HG03354 (cell line): ENCODE measurements around the gene CYP26B1.
"Not testable (repeated sequence)": the region's sequence is repeated elsewhere in the genome, so short reads cannot be mapped to it uniquely, and the experiment has no call there.

Experiments used
- ATAC-seq: cut with Tn5 transposase; IDR thresholded peaks from one replicate; pipeline ENCODE4 v1.9.1; 2021; ENCODE audit warnings: mild to moderate bottlenecking; ENCODE audit not compliant: unreplicated experiment, poor library complexity, severe bottlenecking

The CYP26B1 gene

DNA sequence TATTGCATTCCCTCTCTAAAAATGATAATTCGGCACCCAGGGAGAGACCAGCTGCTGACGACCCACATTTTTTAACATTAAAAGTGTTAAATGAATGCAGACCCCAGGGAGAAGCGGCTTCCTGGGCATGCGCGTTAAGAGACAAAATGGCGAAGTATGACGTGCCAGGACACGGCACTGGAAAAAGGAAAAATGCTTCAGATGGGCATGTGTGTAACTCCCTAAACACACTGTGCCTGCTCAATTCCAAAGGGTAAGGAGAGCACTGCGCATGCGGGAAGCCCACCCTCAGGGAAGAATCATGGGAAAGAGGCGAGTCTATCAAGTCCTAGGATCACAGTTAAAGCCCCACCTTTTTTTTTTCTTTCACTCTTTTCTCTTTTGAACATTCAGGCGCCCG lies 58.1 kb downstream of the CYP26B1 start:
- no peak for ATAC-seq

DNA sequence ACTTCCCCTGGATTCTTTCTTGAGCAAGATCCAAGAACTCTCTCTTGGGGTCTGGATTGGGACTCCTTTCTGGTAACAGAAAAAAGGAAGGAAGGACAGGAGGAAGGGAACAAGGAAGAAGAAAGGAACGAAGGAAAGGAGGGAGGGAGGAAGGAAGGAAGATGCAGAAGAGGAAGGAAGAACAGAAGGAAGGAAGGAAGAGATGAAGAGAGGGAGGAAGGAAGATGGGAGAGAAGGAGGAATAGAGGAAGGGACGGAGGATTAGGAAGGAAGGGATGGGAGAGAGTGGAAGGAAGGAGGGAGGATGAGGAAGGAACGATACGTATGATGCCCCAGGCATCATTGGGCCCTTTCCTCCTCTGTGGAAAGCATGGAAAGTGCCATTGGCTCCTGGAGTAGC lies 58.6 kb downstream of the CYP26B1 start:
- ATAC-seq, result no peak

DNA sequence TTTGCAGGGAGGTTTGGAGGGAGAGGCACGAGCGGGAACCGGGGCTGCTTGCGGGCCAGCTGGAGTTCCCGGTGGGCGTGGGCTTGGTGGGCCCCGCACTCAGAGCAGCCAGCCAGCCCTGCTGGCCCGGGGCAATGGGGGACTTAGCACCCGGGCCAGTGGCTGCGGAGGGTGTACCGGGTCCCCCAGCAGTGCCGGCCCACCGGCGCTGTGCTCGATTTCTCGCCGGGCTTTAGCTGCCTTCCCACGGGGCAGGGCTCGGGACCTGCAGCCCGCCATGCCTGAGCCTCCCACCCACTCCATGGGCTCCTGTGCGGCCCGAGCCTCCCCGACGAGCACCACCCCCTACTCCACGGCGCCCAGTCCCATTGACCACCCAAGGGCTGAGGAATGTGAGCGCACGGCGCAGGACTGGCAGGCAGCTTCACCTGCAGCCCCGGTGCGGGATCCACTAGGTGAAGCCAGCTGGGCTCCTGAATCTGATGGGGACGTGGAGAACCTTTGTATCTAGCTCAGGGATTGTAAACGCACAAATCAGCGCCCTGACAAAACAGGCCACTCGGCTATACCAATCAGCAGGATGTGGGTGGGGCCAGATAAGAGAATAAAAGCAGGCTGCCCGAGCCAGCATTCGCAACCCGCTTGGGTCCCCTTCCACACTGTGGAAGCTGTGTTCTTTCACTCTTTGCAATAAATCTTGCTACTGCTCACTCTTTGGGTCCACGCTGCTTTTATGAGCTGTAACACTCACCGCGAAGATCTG lies 60.6 kb downstream of the CYP26B1 start:
- ATAC-seq, result not testable (repeated sequence)

DNA sequence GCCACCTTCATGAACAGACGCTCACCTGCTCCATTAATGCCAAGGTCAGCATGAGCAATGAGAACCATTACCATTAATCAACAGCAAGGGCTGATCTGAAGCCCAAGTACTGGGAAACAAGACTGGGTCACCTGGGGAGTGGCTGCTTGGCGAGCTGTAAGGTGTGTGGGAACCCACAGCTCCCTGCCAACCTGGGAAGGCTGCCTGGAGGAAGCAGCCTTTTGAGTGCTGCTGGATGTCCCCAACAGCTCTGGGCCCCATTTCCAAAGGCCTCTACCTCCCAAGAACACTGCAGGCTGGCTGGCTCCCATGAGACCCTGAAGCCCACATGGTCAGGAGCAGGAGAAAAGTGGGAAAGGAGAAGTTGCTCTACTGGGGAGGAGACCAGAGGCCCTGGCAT lies 62.1 kb downstream of the CYP26B1 start:
- ATAC-seq, result no peak

DNA sequence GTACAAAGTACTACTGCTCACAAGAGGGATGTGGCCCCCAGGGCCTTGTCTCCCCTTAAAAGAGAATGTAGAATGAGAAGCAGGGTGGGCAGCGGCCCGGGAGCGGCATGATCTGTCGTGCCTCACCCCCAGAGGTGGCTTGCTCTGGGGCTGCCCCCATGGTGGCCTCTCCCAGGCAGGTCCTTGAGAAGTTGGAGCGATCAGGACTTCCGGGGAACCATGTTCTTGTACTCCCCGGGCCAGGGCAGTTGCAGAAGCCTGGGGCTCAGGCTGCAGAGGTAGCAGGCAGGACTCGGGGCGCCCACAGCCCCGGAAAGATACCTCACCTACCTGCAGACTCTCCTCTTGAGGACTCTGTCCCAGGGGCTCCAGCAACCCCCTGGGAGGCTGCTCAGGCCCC lies 62.6 kb downstream of the CYP26B1 start:
- ATAC-seq, result no peak

DNA sequence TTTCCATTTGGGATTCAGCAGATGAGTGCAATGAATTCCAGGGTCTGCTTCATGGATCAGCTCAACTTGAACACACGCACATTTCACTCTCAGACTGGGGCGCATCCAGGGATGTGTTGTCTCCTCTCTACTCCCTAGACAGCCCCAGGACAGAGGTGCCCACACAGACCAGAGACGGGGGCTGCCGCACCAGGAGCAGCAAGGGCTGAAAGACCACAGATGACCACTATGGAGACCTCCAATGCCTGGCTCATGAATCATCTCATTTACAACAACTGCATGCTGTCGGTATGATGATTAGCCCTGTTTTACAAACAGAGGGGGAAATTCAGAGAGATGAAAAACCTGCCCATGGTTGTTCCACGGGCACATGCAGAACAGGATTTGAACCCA lies 63.1 kb downstream of the CYP26B1 start:
- ATAC-seq, result no peak

DNA sequence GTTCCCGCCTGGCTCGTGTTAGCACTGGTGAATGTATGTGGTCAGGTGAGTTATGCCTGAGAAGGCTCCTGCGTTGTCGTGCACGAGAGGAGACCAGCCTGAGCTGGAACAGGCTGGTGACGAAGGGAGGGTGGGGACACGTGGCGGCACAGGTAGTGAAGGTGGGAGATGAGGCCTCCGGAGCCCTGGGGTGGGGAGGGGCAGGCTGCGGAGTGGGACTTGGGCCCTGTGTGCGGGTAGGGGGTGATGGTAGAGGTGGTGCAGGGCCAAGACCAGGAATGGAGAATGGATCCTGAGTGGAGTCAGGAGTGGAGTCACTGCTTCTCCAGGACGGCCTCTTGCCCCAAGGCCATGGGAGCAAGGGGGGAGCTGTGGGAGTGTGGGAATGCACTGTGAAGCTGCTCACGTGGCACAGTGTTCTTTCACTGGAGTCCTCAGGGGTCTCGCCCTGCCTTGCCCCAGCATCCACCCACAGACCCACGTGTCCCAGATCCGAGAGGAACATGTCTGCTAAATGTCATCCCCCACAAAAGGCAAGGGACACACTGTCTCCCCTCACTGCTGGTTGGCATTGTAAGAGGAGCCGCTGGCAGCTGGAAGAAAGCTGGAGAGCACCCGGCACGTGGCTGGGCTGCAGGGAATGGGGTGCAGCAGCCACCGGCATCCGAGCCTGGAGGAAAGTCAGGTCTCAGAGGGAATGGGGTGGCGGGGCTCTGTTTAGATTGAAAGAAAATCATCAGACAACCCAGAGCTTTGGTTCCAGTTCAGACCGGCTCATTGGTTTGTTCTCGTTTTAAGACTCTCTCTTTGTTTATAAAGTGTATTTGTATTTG lies 63.7 kb downstream of the CYP26B1 start:
- no peak for ATAC-seq

DNA sequence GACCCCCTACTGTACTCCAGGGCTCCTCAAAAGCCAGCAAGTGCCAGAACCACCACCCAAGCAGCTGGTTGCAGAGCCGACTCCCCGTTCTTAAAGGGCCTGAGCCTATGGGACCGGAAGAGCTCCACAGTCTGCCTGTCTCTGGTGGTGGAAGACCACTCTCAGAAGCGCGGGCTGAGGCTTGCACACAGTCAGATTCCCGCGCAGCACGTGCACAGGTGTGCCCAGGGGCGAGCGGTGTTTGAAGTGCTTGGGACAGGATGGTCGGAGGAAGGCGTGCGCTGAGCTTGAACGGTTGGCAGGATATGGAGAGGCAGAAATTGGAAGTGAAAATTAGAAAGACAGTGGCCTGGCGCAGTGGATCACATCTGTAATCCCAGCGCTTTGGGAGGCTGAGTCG lies 64.8 kb downstream of the CYP26B1 start:
- ATAC-seq, result no peak

DNA sequence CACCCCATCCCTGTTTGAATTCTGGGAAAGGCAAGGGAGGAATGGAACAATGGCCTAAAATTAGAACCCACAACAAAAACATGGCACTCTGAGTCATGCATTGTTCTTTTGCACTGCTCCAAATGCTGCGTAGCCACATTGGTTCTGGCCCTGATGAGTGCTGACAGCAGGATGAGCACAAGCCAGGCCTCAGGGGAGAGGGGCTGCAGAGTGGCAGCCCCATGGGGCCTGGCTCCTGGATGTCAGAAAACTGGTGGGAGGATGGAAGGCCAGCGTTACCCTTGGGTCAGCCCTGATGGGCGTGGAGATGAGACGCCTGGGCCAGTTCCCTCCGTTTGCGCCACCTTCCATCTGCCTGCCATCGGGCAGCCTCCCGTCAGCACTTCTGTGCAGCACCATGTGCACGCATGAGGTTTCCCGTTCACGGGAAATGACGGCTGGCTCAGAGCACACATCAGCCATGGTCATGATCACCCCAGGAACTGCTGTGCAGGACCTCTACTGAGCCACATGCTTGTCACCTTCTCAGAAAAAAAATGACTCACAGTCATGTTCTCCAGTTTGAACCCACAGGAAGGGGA lies 65.6 kb downstream of the CYP26B1 start:
- no peak for ATAC-seq

DNA sequence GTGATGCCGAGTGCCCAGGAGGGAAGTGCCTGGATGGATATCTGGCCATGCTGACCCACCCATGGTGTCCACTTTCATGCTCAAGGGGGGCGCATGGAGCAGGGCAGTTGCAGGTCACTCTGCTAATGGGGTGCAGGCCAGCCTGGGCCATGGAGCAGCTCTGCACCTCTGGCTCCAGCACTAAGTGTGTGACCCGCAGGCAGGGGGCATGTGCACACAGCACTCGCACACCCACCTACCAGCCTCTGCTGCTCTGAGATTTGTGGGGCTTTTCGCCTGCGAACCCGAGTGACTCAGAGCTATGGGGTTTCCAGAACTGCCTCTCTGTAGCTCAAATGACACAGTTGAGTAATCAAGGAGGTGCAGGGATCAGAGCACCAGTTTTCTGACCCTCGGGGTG lies 66.2 kb downstream of the CYP26B1 start:
- ATAC-seq, result no peak

DNA sequence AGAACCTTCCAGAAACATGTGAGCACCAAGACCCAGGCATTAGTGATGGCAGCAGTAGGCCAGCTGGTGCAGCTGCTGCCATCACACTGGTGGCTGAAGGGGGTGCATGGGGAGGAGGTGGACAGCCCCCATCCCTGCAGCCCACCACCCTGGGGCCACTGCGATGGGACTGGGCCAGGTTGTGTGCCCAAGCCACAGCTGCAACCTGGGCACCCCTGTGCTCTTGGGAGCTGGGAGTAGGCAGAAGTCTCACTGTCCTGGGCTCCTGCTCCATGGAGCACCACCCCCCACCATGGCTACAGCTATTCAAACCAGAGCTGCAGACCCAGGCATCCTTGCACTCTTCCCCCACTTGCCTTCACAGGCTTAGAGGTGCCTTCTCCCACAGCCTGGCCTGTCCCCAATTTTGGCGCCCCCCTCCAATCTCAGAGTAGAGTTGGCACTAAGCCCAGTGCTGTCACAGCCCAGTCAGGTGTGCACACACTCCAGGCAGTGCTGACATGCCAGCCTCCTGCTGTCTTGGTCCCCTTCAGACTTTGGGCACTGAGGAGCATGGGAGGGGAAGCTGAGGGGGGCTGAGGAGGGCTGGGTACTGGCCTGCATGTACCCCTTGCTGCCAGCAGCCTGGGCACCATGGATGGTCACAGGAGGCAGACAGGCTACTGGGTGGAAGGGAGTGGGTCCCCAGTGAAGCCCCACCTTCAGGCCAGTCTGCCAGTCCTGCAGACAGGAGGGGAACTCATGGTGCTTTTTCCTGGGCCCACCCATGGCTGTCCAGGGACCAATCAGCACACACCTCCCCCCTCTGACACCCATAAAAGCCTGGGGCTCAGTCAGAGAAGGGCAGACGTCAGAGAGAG lies 67.1 kb downstream of the CYP26B1 start:
- no peak for ATAC-seq
